AG09309 (cell line): Measurements from ENCODE around the gene NOB1.

Experiments used
- DNase-seq: peaks from one replicate; pipeline ENCODE4 v3.0.0-alpha.2; 2010; ENCODE audit warnings: low read depth
- H3K4me3 ChIP-seq: 2 replicates; pipeline ENCODE4 v1.5.1; 2011; ENCODE audit warnings: mild to moderate bottlenecking, low read depth, low read length, moderate library complexity; ENCODE audit not compliant: control insufficient read depth
- CTCF ChIP-seq: IDR thresholded peaks from 2 replicates; pipeline ENCODE4 v1.5.1; 2011; ENCODE audit warnings: mild to moderate bottlenecking, low read depth, low read length, inconsistent platforms; ENCODE audit not compliant: insufficient read depth, control insufficient read depth; ENCODE audit errors: missing control alignments

The NOB1 gene

GRCh38 chr16:69773260-69773947, 18.7 kb upstream of the NOB1 start:
- H3K4me3 ChIP-seq: no peak overlapping the region
- no peak for TF ChIP-seq CTCF
- DNase-seq: no peak

- DNase-seq: no peak
- no peak overlapping the region for H3K4me3 ChIP-seq
- TF ChIP-seq CTCF: no peak
Observed at GRCh38 chr16:69771651-69771967, 16.9 kb upstream of the NOB1 start.

- no peak for DNase-seq
- no peak overlapping the region for H3K4me3 ChIP-seq
- TF ChIP-seq CTCF: no peak
Observed at GRCh38 chr16:69769404-69769803, 14.7 kb upstream of the NOB1 start.

- DNase-seq: no peak
- no peak overlapping the region for H3K4me3 ChIP-seq
- no peak for TF ChIP-seq CTCF
Observed at GRCh38 chr16:69768666-69769065, 13.9 kb upstream of the NOB1 start.

- no peak for TF ChIP-seq CTCF
- no peak overlapping the region for H3K4me3 ChIP-seq
- no peak for DNase-seq
Observed at GRCh38 chr16:69767459-69768229, 12.9 kb upstream of the NOB1 start.

- TF ChIP-seq CTCF: no peak
- DNase-seq: no peak
- H3K4me3 ChIP-seq: no peak overlapping the region
Observed at GRCh38 chr16:69763599-69763942, 8.8 kb upstream of the NOB1 start.
